Kasumi-1 (cell line): ENCODE data around the gene RNF144B.
A peak's percentile ranks its signal among the peaks of the same experiment; 100 is the strongest.
"Not testable (repeated sequence)": the region's sequence is repeated elsewhere in the genome, so short reads cannot be mapped to it uniquely, and the experiment has no call there.

Source experiments
- DNase-seq, 2 experiments: peaks; one replicate each; lab custom pipeline; 2025; lab: John Stamatoyannopoulos, UW

RNF144B gene

GRCh38 chr6:18409602-18410001, 22.5 kb downstream of the RNF144B start:
- DNase-seq = not testable (repeated sequence)

- DNase-seq = no peak
These were observed 23.3 kb downstream of the RNF144B start for GRCh38 chr6:18410412-18410811.

GRCh38 chr6:18412068-18412467, 24.9 kb downstream of the RNF144B start:
- peak; percentile 55 to 66 for DNase-seq

- no peak for DNase-seq
These were observed 25.5 kb downstream of the RNF144B start for GRCh38 chr6:18412644-18413043.

GRCh38 chr6:18413381-18413780, 26.2 kb downstream of the RNF144B start:
- no peak for DNase-seq

- DNase-seq = no peak
These were observed 27.0 kb downstream of the RNF144B start for GRCh38 chr6:18414116-18414515.

- DNase-seq = no peak
These were observed 28.1 kb downstream of the RNF144B start for GRCh38 chr6:18415207-18415606.

GRCh38 chr6:18415671-18416340, 28.7 kb downstream of the RNF144B start:
- no peak for DNase-seq

- DNase-seq = no peak
These were observed 29.2 kb downstream of the RNF144B start for GRCh38 chr6:18416341-18416679.

GRCh38 chr6:18420328-18420727, 33.2 kb downstream of the RNF144B start:
- no peak for DNase-seq

- no peak for DNase-seq
These were observed 35.0 kb downstream of the RNF144B start for GRCh38 chr6:18422136-18422535.

- DNase-seq = no peak
These were observed 36.3 kb downstream of the RNF144B start for GRCh38 chr6:18423426-18423825.

- no peak for DNase-seq
These were observed 37.1 kb downstream of the RNF144B start for GRCh38 chr6:18424201-18424600.

GRCh38 chr6:18425218-18425617, 38.1 kb downstream of the RNF144B start:
- no peak for DNase-seq

GRCh38 chr6:18427296-18427695, 40.1 kb downstream of the RNF144B start:
- no peak for DNase-seq

GRCh38 chr6:18429655-18430297, 42.6 kb downstream of the RNF144B start:
- no peak for DNase-seq

- DNase-seq = no peak
These were observed 44.4 kb downstream of the RNF144B start for GRCh38 chr6:18431581-18431980.

- DNase-seq = no peak
These were observed 45.0 kb downstream of the RNF144B start for GRCh38 chr6:18432180-18432579.

- no peak for DNase-seq
These were observed 45.5 kb downstream of the RNF144B start for GRCh38 chr6:18432619-18433018.

GRCh38 chr6:18433059-18433458, 45.9 kb downstream of the RNF144B start:
- no peak for DNase-seq

- DNase-seq = no peak
These were observed 49.2 kb downstream of the RNF144B start for GRCh38 chr6:18436341-18436740.

- no peak for DNase-seq
These were observed 52.4 kb downstream of the RNF144B start for GRCh38 chr6:18439581-18439980.

- DNase-seq = no peak
These were observed 54.3 kb downstream of the RNF144B start for GRCh38 chr6:18441251-18441979.
